ENCODE measurements around the gene RAMP3. TPM values are rescaled to one million over a fixed set of nuclear protein-coding genes. Genes with fewer than 3 reads are reported as not detected.

The RAMP3 gene
- total RNA-seq, 1 experiment from 2014 or later, result not detected

DNA sequence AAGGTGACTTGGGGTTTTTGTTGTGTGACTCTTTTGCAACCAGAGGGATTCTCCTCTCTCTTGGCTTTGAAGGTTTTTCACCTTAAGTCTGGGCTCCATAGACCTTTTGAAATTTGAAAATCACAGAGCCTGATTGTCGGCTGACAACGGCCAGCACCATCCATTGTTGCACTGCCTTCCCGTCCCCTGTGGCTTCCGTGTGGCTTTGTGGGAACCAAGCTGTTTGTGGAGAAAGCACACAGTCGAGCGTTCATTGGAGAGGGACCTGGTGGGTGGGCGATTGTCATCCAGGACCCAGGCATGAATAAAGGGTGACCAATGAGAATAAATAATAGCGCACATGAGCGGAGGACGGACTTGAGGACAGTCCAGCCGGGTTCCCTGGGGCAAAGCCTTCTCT, 7.4 kb upstream of the RAMP3 start:
- no TSS peak for BruUV-seq (replicated peaks)
- Histone ChIP-seq H3K27me3 (ENCODE audit: insufficient read depth, low read depth) (peaks cover 50% of the 10 kb centered on the region), H3K4me3 (no peak overlapping the region), H3K9me3 (ENCODE audit: insufficient read depth, low read depth) (no peaks in the 10 kb centered on the region), H3K9me2 (ENCODE audit: insufficient read depth) (no peaks in the 10 kb centered on the region), H3K4me2 (no peak overlapping the region), H3K36me3 (ENCODE audit: low read depth) (no peaks in the 10 kb centered on the region), H4K20me1 (ENCODE audit: insufficient read depth) (no peaks in the 10 kb centered on the region), H3F3A (ENCODE audit: insufficient read depth, low read depth) (no peaks in the 10 kb centered on the region), H3K27ac (no peak overlapping the region), H3K4me1 (replicated peaks; ENCODE audit: insufficient read depth) (no peaks in the 10 kb centered on the region), H2AFZ (no peak overlapping the region), H3K79me2 (ENCODE audit: low read depth) (no peaks in the 10 kb centered on the region)
- no peak for DNase-seq
- intact Hi-C loops (cut with micrococcal nuclease; ENCODE audit: unreplicated experiment), result loop anchor here (10.0 kb wide), 1 partner anchor 1205 kb away; no protein-coding TSS in a partner anchor
- POLR2A ChIA-PET (ENCODE audit: unreplicated experiment), result no interaction called here
- CTCF ChIA-PET, result no interaction called here
- TF ChIP-seq EZH2 (IDR thresholded peaks at IDR 0.05; ENCODE audit: low read depth), result no peak
- TF ChIP-seq, protein P1, sequence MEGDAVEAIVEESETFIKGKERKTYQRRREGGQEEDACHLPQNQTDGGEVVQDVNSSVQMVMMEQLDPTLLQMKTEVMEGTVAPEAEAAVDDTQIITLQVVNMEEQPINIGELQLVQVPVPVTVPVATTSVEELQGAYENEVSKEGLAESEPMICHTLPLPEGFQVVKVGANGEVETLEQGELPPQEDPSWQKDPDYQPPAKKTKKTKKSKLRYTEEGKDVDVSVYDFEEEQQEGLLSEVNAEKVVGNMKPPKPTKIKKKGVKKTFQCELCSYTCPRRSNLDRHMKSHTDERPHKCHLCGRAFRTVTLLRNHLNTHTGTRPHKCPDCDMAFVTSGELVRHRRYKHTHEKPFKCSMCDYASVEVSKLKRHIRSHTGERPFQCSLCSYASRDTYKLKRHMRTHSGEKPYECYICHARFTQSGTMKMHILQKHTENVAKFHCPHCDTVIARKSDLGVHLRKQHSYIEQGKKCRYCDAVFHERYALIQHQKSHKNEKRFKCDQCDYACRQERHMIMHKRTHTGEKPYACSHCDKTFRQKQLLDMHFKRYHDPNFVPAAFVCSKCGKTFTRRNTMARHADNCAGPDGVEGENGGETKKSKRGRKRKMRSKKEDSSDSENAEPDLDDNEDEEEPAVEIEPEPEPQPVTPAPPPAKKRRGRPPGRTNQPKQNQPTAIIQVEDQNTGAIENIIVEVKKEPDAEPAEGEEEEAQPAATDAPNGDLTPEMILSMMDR (conservative IDR thresholded peaks at IDR 0.05), result no peak

DNA sequence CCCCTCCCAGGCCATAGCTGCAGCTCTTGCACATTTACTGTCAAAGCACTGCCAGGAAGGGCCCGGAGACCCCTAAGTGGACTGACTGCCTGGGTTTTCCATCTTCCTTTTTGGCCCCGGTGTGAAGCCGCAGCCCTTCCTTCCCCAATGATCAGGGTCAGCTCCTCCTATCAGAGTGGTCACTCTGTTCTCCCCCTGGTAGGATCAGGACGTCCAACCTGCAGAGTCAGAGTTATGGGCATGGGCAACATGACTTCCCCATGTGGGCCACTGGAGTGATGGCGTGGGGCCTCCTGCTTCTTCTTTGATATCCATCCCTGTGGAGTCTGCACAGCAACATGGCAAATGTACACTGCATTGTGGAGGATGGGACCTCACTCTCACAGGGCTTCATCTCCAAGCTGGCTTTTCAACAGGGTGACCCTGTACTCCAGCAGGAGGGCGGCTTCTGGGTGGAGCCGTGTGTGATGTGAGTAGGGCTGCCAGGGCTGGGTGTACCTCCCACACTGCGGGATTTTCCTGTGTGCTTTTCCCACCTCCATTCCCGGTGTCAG, 6.4 kb upstream of the RAMP3 start:
- no peak overlapping the region for H3K4me3 ChIP-seq
- no peaks in the 10 kb centered on the region for H3K9me2 ChIP-seq (ENCODE audit: insufficient read depth)
- BruUV-seq (replicated peaks), result no TSS peak
- H3K4me1 ChIP-seq (replicated peaks; ENCODE audit: insufficient read depth), result no peaks in the 10 kb centered on the region
- H3K9me3 ChIP-seq (ENCODE audit: insufficient read depth, low read depth), result no peaks in the 10 kb centered on the region
- no peak overlapping the region for H2AFZ ChIP-seq
- H3K27me3 ChIP-seq (ENCODE audit: insufficient read depth, low read depth), result peaks cover 41% of the 10 kb centered on the region
- no peak for TF ChIP-seq EZH2 (IDR thresholded peaks at IDR 0.05; ENCODE audit: low read depth)
- TF ChIP-seq, protein P1 (conservative IDR thresholded peaks at IDR 0.05), result no peak
- ChIA-PET CTCF (no interaction called here), POLR2A (ENCODE audit: unreplicated experiment) (no interaction called here)
- no peaks in the 10 kb centered on the region for H4K20me1 ChIP-seq (ENCODE audit: insufficient read depth)
- intact Hi-C loops (cut with micrococcal nuclease; ENCODE audit: unreplicated experiment), result loop anchor here (10.0 kb wide), 1 partner anchor 1204 kb away; no protein-coding TSS in a partner anchor
- no peak overlapping the region for H3K4me2 ChIP-seq
- no peaks in the 10 kb centered on the region for H3K79me2 ChIP-seq (ENCODE audit: low read depth)
- no peak for DNase-seq
- H3K36me3 ChIP-seq (ENCODE audit: low read depth), result no peaks in the 10 kb centered on the region
- no peaks in the 10 kb centered on the region for H3F3A ChIP-seq (ENCODE audit: insufficient read depth, low read depth)
- H3K27ac ChIP-seq, result no peak overlapping the region

DNA sequence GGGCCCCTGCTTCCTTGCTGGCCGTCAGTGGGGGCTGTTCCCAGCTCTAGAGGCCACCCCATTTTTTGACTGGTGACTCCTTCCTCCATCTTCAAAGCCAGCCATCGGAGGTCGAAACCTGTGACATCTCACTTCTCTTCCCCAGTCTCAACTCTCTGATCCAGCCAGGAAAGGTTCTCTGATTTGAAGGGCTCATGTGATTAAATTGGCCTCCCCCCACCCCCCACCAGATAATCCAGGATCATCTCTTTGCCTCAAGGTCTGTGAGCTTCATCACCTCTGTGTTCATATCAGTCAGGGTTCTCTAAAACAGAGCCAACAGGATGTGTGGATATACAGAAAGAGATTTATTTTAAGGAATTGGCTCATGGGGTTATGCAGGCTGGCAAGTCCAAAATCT, 5.6 kb upstream of the RAMP3 start:
- Histone ChIP-seq H3K9me3 (ENCODE audit: insufficient read depth, low read depth) (no peaks in the 10 kb centered on the region), H2AFZ (no peak overlapping the region), H3K4me3 (no peak overlapping the region), H3K9me2 (ENCODE audit: insufficient read depth) (no peaks in the 10 kb centered on the region), H3K27me3 (ENCODE audit: insufficient read depth, low read depth) (peaks cover 41% of the 10 kb centered on the region), H3F3A (ENCODE audit: insufficient read depth, low read depth) (no peaks in the 10 kb centered on the region), H3K4me1 (replicated peaks; ENCODE audit: insufficient read depth) (no peaks in the 10 kb centered on the region), H3K4me2 (no peak overlapping the region), H3K27ac (no peak overlapping the region), H3K79me2 (ENCODE audit: low read depth) (no peaks in the 10 kb centered on the region), H4K20me1 (ENCODE audit: insufficient read depth) (no peaks in the 10 kb centered on the region), H3K36me3 (ENCODE audit: low read depth) (no peaks in the 10 kb centered on the region)
- ChIA-PET POLR2A (ENCODE audit: unreplicated experiment) (no interaction called here), CTCF (no interaction called here)
- BruUV-seq (replicated peaks), result no TSS peak
- DNase-seq, result no peak
- no peak for TF ChIP-seq EZH2 (IDR thresholded peaks at IDR 0.05; ENCODE audit: low read depth)
- TF ChIP-seq, protein P1 (conservative IDR thresholded peaks at IDR 0.05), result no peak
- intact Hi-C loops (cut with micrococcal nuclease; ENCODE audit: unreplicated experiment), result loop anchor here (10.0 kb wide), 1 partner anchor 1203 kb away; no protein-coding TSS in a partner anchor
